GM10266 (cell line): ENCODE measurements around the gene SHISA4.

Experiments used
- DNase-seq: peaks from one replicate; pipeline ENCODE4 v3.0.0; 2012; ENCODE audit errors: extremely low spot score
- TF ChIP-seq, protein P1 (sequence below): IDR thresholded peaks from 2 replicates; pipeline ENCODE4 v1.5.1; 2012; ENCODE audit warnings: mild to moderate bottlenecking, low read depth; ENCODE audit not compliant: control insufficient read depth, insufficient read depth; ENCODE audit errors: missing control alignments

Gene SHISA4

DNA sequence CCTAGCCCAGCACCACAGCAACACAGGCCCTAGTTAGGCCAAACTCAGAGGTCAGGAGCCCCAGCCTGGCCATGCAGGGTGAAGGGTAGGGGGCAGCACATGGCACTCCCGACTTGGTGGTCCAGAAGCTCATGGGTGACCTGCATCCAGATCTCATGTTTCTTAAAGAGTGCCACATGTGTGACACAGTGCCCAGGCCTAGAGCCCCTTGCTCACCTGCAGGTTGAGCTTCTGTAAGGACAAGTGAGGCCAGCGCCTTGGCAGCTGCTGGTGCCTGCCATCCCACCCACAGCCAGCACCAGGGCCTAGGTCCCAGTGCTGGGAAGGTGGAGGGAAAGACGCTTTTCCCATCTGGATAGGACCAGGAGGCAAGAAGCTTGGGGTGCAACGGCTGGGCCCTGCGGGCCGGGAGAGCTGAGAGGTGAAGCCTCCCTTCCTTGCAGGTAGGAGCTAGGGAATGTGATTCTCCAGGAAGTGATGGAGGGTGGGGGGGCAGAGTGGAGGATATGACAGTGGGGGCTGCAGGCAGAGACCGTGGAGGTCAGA is 6.5 kb downstream of the SHISA4 start:
- TF ChIP-seq, protein P1, sequence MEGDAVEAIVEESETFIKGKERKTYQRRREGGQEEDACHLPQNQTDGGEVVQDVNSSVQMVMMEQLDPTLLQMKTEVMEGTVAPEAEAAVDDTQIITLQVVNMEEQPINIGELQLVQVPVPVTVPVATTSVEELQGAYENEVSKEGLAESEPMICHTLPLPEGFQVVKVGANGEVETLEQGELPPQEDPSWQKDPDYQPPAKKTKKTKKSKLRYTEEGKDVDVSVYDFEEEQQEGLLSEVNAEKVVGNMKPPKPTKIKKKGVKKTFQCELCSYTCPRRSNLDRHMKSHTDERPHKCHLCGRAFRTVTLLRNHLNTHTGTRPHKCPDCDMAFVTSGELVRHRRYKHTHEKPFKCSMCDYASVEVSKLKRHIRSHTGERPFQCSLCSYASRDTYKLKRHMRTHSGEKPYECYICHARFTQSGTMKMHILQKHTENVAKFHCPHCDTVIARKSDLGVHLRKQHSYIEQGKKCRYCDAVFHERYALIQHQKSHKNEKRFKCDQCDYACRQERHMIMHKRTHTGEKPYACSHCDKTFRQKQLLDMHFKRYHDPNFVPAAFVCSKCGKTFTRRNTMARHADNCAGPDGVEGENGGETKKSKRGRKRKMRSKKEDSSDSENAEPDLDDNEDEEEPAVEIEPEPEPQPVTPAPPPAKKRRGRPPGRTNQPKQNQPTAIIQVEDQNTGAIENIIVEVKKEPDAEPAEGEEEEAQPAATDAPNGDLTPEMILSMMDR: no peak
- no peak for DNase-seq

DNA sequence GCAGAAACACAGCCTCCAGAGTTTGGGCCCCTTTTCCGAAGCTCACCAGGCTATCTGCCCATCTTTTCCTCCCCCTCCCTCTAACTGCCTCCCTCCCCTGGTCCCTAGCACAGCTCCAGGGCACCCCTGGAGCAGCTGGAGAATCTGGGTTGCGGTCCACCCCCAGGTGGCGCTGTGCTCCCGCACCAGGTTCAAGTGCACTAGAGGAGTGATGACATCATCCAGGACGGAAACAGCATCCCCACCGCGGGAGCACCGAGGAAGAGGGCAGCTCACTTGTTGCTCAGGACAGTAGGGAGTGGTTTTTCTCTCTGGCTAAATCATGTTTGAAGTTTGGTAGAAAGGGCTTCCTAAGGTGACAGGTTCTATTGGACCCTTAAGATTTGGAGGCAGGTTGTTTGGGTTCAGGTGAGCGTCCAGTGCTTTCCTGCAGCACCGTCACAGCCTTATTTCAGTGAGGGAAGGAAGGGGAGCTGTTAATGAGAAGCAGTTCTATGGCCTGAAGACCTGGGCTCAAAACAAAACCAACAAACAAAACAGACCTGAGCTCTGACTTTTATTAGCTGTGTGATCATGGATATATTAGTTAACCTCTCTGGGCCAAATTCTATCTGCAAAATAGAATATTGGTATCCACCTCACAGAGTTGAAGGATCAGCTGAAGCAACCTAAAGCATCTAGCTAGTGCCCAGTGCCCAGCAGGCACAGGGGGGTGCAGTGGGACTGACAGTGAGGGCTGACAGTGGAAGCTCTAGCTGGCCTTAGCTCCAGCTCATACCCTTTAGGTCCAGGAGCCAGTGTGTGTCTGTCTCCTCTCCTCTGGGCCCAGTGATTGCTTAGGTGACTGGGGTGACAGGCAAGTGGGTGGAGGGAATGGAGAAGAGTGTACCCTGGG is 7.5 kb downstream of the SHISA4 start:
- DNase-seq: peak; percentile 88
- TF ChIP-seq, protein P1: peak; percentile 86

DNA sequence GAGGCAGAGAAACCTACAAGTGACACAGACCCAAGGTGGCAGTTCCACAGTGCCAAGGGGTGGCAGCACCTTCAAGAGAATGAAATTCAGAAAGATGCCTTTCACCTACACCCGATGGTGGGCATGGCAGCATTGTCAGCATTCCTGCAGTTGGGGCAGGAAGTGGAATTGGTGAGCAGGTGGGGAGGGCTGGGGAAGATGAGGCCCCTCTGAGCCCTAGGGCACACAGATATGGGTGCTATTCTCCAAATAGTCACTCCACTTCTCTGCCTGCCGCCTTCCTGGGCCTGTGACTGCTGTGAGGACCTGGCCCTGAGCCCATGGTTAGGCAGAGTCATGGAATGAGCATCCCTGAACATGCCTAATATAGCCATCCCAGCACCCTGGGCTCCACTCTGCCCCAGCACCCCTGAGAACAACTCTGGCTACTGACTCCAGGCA is 8.3 kb downstream of the SHISA4 start:
- no peak for DNase-seq
- TF ChIP-seq, protein P1: no peak

DNA sequence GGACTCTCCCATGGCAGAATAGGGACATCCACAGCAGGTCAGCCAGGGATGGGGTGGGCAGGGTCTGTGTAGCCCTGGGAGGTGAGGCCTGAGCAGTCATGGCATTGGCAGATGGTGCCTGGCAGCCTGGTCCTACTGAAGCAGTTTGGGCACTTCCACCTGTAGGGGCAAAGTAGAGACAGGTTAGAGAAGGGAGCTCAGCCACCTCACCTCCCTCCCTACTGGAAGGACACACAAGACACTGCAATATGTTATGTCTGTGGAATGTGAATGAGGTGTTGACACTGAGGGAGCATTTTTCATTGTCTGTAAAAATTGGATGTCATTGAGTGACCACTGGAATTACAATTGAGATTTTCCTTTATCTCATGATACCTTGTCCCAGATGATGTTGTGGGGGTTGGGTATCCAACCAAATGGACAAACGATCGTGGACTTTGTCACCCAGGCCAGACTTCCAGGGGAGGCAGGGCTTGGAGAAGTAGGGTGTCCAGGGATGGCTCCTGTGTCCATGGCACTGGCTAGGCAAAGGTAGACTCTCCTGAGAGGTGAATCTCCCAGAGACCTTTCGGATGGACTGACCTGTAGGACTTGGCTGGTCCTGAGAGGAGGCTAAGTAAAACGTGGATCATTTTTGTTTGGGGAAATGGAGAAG is 9.7 kb downstream of the SHISA4 start:
- DNase-seq: no peak
- TF ChIP-seq, protein P1: no peak

DNA sequence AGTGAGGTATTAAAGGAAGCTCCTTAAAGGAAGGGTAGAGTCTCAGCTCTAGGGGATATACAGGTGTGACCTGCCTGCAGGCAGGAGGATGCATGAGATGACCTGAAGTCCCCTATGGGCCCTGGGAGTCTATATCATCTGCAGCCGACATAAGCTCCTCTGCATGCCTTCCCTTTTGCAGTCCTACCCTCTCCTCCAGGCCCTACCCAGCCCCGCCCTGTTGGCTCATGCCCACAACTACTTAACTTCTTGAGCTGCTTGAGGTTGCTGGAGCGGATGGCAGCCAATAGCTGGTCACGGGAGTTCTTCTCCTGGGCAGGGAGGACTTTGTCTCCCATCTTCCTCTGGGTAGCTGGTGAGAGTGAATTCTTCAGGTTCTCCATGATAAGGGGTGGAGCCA is 10.3 kb downstream of the SHISA4 start:
- DNase-seq: no peak
- TF ChIP-seq, protein P1: no peak

DNA sequence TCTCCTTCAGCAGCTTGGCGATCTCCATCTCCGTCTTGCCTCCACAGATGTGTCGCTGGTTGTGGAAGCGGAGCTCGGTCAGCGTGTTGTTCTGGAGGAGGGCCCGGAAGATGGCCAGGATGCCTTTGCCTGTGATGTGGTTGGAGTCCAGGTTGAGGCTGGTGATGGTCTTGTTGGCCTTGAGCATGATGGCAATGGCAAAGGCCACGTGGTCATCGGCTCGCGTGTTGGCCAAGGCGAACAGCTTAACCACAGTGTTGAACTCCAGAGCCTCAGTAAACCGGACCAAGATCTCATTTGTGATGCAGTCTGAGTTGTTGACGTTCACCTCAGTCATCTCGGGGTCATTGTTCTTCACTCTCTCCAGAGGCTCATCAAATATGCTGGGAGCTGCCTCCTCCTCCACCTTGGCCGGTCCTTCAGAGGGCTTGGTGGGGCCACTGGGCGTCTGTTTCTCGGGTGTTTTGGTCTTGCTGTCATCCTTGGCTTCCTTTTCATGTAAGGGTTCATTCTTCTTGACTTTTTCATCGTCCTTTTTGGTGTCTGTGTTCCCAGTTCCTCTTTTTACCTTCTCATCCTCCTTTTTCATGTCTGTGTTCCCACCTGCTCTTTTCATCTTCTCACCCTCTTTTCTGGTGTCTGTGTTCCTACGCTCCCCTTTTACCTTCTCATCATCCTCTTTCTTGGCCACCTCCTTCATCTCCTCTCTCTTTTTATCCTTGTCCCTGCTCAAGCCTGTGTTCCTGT is 11.2 kb downstream of the SHISA4 start:
- DNase-seq: no peak
- TF ChIP-seq, protein P1: no peak
